Measurements from ENCODE around the gene ANKLE1. TPM values are rescaled to one million over a fixed set of nuclear protein-coding genes. Genes with fewer than 3 reads are reported as not detected.
"Not testable (repeated sequence)": the region's sequence is repeated elsewhere in the genome, so short reads cannot be mapped to it uniquely, and the experiment has no call there.

Gene ANKLE1
- polyA plus RNA-seq, 3 donors, result 0.91 to 2.3 (median 1.9) TPM

DNA sequence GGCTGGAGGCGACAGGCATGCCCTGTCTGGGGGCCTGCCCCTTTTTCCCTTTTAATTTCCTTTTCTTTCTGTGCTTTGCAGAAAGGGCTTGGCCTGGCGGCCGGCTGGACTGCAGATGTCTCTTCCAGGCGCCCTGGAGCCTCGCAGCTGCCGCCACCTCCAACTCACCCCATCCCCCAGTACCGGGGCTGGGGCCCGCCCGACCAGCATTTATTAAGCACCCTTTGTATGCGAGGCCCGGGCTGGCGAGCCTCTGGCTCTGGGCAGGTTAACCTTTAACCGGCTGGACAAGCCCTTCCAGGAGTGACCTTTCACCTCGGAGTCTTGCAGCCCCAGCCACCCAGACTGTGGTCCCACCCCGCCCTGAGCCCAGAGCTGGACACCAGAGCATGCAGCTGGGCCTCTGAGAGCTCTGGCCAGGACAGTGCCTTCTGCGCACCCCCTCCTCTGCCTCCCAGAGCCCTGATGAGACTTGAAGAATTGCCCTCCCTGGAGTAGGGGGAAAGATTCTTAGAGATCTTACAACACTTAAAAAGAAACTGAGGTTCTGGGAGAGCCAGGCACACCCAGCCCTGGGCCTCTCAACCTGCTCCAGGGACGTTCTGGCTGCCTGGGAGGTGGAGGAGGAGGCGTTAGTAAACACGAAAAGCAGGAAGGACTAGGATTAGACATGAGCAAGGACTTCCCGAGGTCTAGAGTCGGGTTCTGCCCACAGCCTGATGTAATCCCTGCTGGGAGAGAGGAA is 34.8 kb upstream of the ANKLE1 start:
- DNase-seq, result no peak

DNA sequence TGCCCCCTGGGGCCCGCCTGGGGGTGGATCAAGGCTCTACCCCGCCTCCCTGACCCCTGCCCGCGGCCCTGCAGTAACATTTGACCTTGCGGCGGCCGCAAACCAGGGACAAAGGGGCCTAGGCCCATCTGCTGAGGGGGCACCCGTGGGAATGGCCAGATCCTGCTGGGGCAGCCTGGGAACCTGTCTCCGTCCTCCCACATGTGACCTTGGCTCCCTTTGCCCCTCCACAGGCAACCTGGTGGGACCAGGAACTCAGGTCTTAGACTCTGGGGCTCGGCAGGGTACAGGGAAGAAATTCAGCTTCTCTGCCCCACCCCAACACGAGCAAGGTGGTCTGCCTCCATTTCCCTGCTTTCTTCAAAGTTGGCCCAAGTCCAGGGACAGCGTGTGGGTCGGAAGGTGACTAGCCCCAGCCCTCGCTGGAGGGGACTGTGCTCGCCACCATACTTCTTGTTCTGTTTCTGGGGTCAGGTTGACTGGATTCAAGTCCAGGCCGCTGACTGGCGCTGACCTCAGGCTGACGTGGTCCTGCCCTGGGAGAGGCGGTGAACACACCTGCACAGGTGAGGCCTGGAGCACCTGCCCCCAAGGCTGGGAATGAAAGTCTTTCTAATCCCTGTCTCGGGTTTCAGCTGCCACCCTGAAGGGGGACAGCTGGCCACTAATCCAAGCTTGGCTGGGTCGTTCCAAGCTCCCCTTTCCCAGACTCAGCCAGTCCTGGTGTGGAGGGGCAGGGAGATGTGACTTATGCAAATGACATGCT is 33.5 kb upstream of the ANKLE1 start:
- DNase-seq, result no peak

DNA sequence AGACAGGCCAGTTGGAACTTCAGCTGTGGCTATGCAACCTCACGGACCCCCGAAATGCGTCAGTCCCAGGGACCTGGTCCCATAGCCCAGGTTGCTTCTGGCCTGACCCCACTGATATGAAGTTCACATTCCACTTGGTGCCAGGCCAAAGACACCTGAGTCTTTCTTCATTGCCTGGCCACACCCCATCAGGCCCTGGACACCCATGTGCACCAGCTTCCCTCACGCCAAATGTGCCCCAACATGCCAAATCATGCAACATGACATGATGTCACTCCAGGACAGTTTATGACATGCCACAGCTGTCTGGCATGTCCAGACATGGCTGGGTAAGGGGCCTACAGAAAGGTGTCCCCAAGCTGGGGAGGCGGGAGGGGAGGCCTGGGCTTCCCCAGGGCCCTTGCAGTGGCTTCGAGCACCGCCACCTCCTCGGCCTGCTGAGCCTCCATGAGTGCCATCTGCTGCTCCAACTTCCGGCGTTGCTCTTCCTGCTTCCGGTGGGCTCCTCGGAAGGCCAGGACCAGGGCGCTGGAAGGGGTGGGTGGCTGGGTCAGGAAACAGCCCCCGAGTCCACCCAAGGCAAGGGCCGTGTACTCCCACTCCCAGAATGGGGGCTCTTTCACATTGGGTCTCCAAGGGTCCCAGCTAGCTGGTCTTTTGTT is 31.7 kb upstream of the ANKLE1 start:
- DNase-seq, result no peak

DNA sequence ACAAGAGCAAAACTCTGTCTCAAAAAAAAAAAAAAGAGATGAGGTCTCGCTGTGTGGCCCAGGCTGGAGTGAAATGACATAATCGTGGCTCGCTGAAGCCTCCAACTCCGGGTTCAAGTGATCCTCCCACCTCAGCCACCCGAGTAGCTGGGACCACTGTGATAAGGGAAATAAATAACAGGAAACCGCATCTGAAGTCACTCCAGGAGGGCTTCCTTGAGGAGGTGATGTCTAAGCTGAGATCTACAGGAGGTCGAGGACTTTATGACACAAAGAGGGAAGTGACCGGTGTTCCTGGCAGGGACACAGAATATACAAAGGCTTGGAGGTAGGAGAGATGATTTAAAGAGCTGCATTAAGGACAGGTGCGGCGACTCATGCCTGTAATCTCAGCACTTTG is 27.1 kb upstream of the ANKLE1 start:
- DNase-seq, result no peak

DNA sequence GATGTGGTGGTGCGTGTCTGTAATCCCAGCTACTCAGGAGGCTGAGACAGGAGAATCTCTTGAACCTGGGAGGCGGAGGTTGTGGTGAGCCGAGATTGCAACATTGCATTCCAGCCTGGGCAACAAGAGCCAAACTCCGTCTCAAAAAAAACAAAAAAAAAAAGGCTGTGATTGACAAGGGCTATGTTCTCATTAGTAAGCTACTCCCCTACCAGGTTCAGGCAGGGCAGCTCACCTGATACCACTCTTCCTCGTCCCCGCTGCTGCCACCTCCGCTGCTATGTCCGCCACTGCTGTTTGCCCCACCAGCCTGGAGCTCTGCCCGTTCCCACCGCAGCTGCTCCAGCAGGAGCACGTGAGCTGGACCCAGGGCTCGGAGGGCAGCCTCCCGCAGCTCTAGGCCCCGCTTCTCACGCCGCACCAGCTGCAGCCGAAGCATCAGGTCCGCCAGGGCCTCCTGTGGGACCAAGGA is 26.5 kb upstream of the ANKLE1 start:
- DNase-seq, result no peak

DNA sequence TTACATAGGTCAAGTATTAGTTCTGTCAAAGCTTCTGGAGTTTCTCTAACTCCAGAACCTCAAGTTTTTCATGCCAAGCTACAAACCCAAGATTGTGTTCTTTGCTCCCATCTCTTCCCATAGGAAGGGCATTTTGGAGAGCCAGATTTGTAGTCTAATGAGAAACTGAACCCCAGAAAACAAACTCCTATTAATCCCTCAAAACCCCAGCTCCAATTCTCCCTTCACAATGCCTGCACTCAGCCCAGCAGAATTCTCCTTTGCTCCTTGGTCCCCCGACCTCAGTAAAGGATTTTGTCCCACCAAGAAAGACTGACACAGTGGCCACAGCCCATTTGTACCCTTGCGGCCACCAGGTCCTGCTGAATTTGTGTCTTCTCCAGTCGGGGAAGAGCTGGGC is 25.6 kb upstream of the ANKLE1 start:
- no peak for DNase-seq

DNA sequence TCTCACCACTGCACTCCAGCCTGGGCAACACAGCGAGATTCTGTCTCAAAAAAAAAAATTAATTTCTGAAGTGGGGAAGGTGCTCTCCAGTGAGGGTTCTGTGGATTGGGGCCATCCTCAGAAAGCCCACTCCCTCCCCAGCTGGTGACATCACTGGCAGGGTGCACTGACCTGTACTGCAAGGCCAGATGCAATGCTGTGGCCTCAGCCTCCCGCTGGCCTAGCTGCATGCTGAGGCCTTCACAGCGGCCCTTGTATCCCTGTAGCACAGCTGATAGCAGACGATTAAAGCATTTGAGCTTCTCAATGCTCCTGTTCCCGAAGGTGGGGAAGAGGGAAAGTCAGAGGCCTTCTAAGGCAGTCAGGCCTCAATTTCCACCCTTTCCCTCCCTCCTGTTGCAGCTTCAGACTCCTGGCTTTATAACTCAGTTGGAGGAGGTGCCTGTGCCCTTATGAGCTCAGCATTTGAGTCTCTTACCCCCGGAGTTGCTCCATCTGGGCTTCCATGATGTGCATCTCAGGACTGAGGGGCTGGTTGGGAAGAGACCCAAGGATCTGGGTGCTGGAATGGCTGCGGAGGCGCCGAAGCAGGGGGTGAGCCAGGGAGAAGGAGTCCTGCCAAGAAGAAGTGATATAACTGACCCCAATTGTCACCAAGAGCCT is 22.5 kb upstream of the ANKLE1 start:
- DNase-seq, result no peak

DNA sequence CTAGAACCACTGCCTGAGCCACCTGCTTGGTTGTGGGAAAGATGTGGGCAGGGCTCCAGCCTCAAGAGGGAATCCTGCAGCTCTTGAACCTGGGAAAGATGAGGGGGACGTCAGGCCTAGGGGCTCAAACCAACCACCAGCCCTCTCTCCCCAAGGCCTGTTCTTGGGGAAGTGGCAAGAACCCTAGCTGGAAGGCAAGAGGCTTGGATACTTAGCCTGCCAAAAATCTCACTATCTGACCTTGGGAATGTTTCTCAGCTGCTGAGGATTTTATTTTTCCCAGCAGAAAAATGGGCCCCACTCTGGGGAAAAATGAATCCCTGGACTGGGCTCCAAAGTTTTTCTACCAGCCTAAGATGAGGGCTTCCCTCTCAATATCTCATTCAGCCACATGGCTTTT is 21.8 kb upstream of the ANKLE1 start:
- DNase-seq, result no peak

DNA sequence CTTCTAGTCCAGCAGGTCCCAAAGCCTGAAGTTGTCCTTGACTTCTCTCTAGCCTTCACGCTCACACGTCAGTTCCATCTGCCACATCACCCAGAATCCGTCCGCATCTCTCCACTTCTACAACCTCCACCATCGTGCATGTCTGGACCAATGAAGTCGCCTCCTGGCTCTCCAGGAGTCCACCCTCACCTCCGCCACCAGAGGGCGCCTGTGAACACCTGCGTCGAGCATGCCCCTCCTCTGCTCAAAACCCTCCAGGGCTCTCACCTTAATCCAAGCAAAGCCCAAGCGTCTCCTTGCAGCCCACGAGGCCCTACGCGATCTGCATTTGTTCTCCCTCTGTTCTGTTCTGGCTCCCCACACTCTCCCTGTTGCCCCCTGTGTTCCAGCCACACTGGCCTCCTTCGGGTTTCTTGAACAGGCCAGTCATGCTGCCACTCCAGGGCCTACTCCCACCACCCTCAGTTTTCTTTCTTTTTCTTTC is 20.8 kb upstream of the ANKLE1 start:
- no peak for DNase-seq

DNA sequence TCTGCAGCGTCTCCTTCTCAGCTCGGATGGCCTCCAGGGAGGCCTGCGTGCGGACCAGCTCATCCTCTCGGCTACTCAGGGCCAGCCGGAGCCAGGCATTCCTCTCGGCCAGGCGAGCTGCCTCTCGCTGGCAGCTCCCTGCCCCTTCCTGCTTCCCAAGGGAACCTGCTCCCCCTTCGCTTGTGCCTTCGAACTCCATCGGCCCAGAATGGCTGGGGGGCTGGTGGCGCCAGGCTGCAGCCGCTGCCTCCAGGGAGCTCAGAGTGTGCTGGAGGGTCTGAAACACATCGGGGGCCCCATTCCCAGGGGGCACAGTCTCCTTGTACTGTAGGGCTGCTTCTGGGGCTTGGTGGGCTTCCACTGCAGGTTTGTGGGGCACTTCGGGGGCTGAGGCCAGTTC is 19.1 kb upstream of the ANKLE1 start:
- DNase-seq, result no peak

DNA sequence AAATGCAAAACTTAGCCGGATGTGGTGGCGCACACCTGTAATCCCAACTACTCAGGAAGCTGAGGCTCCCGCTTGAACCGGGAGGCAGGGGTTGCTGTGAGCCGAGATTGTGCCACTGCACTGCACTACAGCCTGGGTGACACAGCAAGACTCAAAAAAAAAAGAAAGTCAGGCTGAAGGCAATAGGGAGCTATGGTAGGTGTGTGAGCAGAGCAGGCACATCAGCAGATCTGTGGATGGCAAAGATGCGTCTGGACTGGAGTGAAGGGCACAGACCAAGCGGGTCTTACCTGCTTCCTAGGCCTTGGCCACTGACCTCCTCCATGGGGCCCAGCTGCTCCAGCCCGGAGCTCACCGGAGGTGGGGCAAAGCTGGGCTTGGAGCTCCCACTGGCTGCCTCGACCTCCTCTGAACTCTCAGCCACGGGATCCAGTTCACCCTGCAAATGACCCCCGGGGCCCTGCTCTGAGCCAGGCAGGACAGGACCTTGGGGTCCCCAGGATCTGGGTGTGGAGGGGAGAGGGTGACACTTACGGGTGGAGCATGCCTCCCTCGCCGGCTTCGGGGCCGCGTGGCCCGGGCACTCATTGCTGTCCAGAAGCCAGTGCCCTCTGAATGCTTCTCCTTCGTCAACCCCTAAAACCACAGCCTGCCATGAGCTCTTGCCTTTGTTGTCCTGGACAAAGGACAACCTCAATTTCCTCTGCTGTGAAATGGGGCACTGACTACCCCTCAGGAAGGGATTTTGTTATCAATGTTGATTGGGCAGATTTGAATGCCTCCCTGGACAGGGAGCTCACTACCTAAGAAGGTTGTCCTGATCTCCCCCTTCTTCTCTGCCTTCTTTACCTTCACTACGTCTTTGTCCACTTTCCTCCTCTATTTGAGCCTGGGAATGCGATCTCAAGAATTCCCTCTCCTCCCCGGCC is 17.7 kb upstream of the ANKLE1 start:
- DNase-seq, result no peak

DNA sequence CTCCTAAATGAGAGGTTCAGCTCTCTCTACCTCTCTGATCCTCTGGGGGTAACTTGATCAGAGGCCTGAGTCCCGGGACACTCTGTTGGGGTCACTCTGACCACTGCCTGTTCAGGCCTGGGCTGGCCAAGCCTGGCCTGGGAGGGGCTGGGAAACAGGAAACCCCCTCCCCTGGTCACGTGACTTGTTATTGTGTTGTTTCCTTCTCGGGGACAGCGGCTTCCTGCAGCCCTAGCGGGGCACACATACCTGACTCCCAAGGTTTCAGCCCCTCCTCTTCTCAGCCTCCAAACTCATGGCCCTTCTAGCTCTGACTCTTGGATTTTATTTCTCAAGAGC is 17.1 kb upstream of the ANKLE1 start, which contains the start of gene USHBP1:
USHBP1 (minus strand) TSS at position 105 of the 339 bp plus-strand sequence. CDS start 446 bp downstream, outside the sequence.
- no peak for DNase-seq

DNA sequence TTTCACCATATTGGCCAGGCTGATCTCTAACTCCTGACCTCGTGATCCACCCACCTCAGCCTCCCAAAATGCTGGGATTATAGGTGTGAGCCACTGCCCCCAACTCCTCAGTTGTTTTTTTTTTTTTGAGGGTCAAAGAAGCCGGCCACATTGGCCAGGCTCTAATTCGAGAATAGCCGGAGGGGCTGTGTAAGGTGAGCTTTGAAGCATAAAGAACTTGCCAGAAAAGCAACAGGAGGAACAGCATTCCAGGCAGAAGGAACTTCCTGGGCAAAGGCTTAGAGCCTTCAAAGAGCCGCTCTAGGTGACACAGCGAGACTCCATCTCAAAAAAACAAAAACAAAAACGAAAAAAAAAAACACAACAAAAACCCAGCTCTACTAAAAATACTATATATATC is 15.7 kb upstream of the ANKLE1 start:
- DNase-seq, result no peak

DNA sequence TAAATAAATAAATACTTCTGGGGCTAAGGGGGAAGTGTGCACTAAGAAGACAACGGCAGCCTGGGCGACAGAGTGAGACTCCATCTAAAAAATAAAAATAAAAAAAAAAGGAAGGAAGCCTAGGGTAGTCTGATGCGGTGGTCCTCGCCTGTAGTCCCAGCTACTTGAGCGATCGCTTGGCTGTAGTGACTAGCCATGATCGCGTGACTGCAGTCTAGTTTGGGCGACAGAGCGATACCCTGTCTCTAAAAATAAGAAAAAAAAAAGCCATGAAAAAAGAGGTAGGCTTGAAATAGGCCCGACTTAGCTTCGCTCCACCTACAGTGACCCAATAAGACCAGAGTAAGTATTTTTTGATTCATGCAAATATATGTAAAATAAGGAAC is 15.1 kb upstream of the ANKLE1 start:
- DNase-seq, result no peak

DNA sequence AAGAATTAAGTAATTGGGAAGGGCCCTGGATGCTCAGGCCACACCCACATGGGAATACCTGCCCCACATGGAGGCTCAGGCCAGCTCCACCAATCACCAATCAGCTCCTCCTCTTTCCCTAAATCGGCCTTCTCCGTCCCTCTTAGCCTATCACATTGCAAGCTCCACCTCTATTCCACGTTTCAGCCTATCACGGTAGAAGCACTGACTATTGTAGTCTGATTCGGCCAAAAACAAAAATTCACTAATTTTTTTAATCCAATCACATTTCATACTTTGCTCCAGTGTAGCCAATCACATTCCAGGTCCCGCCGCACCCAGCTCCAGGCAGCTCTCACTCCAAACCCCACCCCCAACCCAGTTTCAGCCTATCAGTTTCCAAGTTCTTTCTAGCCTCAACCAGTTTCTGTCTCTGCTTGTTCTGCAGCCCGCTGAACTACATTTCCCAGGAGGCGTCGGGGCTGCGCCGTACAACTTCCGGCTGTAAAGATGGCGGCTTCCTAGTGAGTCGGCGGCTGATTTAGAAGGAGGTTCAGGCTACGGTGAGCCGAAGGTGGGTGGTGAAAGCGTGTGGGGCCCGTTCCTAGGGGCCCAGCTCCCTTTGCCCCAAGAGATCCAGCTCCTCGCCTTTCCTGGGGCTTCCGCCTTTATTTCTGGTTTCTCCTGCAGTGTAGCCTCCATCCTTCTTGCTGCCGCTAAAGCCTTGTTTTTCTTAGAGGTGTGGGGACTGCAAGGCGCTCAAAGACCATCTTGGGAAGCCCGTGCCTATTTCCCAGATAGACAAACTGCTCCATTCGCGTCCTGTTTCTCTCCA is 14.5 kb upstream of the ANKLE1 start, which contains the start of gene BABAM1:
BABAM1 (plus strand) TSS at position 469 of the 814 bp plus-strand sequence. CDS start 1,364 bp downstream, outside the sequence.
- DNase-seq, result peak; percentile 99

DNA sequence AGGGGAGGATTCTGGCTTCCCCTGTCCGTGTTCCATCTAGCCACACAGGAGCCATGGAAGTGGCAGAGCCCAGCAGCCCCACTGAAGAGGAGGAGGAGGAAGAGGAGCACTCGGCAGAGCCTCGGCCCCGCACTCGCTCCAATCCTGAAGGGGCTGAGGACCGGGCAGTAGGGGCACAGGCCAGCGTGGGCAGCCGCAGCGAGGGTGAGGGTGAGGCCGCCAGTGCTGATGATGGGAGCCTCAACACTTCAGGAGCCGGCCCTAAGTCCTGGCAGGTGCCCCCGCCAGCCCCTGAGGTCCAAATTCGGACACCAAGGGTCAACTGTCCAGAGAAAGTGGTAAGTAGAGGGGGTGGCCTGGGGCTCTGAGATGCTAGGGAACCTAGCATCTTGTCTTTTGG is 12.9 kb upstream of the ANKLE1 start:
- DNase-seq, result no peak

DNA sequence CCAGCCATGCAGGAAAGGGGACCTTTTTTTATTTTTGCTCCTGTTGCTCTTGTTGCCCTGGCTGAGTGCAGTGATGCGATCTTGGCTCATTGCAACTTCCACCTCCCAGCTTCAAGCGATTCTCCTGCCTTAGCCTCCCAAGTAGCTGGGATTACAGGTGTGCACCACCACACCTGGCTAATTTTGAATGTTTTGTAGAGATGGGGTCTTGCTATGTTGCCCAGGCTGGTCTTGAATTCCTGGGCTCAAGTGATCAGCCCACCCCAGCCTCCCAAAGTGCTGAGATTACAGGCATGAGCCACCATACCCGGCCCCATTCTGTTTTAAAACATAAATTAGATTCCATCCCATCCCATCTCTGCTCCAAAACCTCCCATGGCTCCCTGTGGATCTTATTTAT is 6.8 kb upstream of the ANKLE1 start:
- DNase-seq, result not testable (repeated sequence)

DNA sequence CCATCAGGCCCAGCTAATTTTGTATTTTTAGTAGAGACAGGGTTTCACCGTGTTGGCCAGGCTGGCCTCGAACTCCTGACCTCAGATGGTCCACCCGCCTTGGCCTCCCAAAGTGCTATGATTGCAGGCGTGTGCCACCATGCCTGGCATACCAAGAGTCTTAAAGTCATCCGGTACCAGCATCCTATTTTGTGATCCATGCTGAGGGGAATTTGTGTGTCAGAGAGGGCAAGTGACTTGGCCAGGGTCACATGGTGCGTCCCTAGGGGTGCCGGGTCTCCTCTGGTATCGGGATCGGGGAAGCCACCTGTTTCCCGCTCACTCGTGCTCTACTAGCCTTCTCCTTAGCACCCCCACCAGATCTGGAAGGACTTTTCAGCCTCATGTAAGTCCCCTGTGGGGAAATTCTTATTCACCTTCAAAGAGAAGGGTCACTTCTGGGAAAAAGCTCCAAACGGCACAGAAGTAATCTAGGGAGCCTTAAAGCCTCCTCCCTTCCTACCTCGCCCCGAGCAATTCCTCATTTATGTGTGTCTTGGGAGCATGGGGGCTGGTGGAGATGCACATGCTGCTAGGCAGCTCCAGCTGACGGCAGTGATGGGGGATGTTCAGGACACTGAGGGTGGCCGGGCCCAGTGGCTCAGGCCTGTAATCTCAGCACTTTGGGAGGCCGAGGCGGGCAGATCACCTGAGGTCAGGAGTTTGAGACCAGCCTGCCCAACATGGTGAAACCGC is 6.1 kb upstream of the ANKLE1 start:
- DNase-seq, result no peak

DNA sequence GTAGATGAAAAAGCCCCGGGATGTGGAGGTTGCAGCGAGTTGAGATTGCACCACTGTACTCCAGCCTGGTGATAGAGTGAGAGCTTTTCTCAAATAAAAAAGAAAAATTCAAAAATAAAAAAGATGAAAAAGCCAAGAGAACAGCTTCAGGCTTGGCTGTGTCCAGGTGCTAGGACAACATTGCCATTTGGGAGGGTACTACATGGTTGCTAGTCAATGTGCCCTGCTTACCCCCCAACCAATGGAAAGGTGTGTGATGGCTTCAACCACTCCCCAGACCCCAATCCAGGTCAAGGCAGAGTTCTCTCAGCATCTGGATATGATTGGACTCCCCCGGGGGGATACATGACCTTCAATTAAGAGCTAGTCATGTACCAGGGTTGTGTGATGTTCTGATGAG is 2.3 kb upstream of the ANKLE1 start:
- no peak for DNase-seq
